ENCODE measurements around the gene CACNA1A.
A peak's percentile ranks its signal among the peaks of the same experiment; 100 is the strongest.
"Not testable (repeated sequence)": the region's sequence is repeated elsewhere in the genome, so short reads cannot be mapped to it uniquely, and the experiment has no call there.

The CACNA1A gene

DNA sequence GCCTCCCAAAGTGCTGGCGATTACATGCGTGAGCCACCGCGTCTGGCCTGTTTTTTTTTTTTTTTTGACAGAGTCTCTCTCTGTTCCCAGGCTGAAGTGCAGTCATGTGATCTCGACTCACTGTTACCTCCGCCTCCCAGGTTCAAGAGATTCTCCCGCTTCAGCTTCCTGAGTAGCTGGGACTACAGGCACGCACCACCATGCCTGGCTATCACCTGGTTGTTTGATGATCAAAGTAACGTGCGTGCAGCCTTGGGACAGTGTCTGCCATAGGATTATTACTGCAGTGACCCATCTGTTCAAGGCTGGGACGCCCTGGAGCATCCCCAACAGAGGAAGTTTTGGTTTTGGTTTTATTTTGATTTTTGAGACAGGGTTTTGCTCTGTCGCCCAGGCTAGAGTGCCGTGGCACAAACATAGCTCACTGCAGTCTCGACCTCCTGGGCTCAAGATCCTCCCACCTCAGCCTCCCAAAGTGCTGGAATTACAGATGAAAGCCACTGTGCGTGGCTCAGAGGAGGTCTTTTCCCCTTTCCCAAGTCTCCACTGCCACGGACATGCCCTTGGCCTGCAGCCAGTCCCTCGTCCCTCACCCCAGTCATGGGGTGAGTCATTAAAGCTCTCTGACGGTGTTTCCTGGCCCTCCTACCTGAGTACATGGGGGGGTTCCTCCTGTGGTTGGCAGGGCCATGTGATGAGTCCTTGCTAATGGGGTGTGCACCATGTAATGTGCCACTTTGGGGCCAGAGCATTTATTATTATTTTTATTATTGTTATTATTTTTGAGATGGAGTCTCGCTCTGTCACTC is 290.5 kb downstream of the CACNA1A start:
- DNase-seq: peak; percentile 66

DNA sequence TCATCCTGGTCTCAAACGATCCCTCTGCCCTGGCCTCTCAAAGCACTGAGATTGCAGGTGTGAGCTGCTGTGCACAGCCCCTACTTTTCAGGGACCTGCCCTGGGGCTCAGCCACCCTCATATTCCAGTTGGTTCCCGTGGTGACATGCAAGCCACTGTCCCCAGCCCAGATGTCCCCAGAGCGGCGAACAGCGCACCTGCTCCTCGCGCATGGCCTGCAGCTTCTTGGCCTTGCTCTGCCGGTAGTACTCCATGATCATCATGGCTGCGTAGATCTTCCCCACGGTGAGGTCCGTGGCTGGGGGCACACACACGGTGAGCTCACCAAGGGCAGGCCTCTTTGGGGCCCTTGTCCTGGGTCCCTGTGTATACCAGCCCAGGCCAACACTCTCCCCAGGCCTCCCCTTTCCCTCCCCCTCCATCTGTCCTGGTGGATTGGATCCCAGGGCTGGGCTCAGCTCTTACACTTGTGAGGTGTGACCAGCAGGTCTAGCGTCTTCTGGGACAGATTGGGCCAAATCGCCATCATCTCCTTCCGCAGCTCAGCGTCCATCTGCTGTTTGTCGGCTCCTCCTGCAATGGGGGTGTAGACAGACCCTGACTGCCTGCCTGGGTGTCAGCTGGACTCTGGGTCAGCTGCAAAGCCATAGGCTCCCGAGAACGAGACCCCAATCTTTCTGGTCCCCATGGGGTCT is 292.1 kb downstream of the CACNA1A start:
- DNase-seq: no peak

DNA sequence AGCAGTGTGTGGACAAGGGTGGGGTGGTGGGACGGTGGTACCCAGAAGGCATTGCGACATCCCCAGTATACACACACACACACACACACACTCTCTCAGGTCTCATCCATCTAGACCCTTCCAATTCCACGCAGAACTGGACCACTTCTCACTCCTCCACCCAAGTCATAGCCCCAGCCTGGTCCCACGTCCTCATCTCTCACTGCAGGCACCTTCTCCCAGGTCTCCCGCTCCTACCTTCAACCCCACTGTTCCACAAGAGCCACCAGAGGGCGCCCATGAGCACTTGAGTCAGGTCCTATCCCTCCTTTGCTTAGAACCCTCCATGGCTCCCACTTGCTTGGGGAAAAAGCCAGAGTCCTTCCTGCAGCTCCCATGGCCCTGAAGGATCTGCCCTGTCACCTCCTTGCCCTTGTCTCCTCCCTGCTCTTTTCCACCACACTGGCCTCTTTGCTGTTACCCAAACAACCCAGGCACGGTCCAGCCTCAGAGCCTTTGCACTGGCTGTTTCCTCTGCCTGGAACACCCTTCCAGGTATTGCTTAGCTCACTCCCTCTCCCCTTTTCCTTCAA is 293.4 kb downstream of the CACNA1A start:
- peak; percentile 91 for DNase-seq

DNA sequence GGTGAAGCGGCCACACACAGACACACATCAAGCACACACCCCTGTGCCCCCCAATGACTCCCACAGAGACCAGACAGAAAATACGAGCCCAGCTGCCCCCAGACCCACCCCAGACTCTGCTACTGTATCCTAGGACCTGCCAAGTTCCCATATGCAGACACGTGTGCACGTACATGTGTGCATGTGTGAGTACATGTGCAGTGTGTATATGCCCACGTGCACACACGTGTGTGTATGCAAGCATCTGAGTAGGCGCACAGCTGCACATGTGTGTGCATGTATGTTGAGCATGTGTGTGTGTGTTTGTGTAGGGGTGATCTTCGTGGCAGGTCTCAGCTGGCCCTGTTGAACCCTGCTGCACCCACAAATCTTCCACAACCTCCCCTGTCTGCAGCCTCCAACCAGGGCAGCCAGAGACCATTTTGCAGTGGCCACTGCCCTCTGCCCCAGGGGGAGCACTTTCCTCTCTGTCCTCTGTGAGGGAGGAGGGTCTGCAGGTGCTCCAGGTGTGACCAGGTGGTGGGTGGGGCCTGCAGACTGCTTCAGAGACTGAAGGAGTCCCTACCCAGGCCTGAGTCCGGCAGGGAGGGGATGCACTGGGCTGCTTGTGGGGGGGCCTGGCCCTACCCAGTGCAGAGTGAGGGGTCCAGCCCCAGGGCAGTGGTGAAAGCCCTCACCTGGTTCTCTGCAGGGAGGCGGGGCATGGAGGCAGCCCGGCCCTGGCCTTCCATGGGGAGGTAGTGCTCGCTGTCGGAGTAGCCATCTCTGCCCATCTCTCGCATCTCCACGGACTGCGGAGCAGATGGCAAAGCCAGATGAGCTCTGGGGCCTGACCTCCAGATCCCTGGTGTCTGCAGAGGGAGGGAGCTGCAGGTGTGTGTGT is 294.6 kb downstream of the CACNA1A start:
- DNase-seq: no peak

DNA sequence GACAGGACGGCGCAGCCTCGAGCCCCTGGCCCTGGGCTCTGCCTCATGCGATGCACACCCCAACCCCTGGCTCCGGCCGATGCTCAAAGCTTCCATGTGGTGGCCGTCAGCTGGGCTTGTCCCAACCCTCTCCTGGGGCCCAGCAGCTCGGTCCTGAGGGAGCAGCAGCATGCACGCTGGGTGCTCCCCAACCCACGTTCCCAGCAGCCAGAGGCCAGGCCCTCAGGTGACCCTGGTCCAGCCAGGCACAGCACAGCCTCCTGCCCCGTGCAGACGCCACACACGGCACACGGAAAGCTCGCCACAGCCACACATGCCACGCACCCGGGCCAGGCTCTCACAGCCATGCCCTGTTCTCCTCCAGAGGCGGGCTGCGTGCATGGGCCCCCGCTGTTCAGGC is 295.3 kb downstream of the CACNA1A start:
- no peak for DNase-seq

DNA sequence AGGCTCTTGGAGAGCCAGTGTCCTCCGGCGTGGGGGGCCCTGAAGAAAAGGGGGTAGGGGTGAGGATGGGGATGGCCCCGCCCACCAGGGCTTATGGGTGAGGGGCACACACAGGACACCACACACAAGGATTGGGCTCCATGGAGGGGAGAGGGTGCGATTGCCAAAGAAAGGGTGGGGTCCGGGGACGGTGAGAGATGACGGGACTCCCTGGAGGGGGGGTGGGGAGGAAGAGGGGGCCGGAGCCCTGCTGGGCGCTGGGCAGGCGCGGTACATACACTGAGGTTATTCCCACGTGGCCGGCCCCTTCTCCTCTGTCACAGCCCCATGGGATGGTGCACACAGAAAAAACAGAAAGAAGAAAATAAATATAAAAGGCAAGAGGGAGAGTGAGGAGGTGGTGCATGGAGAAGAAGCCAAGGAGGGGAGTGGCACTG is 295.9 kb downstream of the CACNA1A start:
- no peak for DNase-seq

DNA sequence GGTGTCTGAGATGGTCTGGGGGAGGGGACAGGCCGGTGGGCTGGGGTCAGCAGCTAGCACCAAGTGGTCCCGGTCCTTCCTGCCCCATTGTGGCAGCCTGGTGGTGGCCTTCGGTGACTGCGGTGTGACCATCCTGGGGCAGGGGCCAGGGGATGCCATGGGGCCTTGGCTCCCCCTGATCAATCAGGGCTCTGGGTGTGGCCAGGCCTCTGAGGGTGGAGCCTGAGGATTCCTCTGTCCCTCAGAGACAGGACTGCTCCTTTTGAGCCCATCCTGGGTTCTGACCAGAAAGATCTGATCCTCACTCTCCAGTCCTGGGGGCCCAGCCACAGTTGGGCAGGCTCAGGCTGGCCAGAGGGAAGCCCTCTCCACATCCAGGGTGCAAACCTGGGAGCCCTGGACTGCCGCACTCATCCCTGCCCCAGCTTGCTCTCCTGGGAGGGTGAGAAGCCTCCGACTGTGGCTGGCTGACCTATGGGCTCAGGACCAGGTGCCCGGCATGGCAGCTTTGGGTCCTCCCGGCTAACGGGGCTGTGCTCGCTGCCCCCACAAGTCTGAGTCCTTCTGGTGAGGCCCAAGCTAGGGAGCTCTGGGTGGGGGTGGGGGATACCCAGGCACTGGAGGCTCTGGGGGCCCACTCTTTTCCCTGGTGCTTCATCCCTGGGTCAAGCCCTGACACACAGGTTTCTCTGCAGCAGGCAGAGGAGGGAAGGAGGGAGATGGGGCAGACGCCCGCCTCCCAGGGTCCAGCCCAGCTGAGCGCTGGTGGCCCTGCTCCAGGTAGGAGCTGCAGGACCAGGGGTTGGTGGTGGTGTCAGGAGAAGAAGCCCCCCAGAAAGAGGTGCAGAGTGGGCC is 296.6 kb downstream of the CACNA1A start:
- no peak for DNase-seq

DNA sequence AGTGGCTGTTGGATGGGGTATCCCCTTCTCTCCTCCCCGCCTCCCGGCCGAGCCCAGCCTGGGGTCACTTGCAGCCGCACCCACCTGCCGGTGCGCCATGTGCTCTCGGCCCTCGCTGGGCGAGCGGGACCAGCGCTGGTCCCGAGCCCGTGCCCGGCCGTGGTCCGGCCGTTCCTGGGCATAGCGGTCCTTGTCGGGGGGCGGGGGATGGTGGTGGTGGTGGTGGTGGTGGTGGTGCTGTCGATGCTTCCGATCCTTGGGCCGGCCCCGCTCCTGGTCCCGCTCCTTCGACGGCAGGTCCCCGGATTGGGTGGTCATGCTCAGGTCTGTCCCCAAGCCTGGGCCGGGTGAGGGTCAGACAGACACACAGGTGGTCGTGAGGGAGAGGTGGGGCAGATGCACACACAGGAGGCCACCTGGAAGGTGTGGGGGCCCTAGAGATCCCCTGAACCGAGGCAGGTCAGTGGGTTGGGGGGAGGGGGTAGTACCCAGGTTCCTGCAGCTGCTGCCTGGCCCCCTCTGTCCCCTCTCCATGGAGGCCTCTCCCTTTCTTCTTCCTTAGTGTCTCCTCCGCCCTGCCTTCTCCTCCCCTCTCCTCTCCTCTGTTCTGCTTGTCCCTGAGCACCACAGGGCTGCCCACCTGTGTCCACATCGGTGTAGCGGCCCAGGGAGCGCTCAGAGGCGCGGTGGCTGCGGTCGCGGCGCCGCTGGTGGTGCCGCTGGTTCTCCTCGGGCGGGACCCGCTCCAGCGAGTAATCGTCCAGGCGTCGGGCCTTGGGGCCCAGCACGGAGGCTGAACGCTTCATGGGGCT is 297.4 kb downstream of the CACNA1A start:
- DNase-seq: no peak

DNA sequence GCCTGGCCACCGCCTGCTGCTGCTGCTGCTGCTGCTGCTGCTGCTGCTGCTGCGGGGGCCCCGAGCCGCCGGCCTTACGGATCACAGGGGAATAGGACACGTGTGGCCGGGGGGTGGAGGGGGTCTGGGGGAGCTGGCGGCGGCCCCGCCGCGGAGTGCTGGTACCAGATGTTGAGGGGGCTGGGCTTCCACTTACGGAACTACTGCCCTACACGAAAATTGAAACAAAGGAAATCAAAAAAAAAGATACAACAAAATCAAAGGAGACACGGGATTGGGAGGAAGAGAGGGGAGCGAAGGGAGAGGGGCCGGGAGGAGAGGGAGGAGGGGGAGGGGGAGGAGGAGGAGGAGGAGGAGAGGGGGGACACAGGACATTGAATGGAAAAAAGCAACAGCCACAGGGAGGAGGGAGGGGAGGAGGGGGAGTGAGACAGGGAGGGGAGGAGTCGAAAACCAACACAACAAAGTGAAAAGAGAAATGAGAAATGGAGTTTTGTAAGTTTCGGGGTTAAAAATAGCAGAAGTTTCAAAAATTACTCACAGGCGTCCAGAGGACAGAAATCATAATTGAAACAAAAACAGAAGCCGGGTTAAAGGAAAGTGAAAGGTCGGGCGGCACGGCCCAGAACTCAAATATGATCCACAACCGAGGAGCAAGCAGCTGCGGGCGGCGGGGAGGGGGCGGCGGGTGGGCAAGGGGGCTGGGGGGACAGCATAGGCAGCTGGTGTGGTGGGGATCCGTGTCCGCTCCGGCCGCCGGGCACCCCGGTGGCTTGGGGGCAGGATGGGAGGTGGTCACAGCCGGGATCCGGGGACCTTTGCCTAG is 298.2 kb downstream of the CACNA1A start:
- DNase-seq: peak; percentile 64

DNA sequence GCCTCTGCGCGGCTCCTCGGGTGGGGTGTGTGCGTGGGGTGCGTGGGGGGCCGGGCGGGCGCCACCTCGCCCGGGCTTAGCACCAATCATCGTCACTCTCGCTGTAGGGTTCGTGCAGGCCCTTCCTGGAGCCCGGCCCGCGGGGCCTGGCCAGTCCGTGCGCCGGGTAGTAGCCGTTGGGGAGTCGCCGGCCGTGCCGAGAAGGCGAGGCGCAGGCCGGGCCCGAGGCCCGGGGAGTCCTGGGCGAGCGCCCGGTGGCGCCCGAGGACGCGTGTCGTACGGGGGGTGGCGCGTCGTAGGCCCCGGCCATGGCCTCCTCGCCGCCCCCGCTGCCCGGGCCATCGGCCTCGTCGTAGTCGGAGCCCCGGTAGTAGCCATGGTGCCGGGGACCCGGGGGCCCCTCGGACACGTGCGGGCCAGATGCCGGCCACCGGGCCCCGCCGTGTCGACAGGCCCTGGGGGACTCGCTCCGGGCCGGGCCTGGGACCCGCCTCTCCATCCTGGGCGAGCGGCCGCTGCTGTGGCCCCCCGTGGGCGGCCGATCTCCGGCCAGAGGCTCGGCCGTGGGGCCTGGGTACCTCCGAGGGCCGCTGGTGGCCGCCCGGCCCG is 298.9 kb downstream of the CACNA1A start:
- DNase-seq: no peak

DNA sequence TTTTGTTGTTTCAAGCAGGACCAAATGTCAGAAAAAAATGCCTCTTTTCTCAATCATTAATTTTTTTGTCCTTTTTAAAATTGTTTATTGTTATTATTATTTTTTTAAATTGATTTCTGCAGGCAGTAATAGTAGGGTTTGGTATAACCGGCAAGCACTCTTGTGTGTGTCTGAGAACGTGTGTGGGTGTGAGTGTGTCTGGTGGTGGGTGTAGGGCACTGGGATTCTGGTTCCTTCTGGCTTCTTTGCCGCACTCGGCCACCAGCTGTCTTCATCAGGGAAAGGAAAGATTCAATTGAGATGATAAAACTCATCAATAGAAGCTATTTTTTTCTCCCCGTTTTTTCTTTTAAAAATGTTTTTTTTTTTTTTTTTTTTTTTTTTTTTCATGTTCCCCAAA is 299.7 kb downstream of the CACNA1A start:
- DNase-seq: no peak

DNA sequence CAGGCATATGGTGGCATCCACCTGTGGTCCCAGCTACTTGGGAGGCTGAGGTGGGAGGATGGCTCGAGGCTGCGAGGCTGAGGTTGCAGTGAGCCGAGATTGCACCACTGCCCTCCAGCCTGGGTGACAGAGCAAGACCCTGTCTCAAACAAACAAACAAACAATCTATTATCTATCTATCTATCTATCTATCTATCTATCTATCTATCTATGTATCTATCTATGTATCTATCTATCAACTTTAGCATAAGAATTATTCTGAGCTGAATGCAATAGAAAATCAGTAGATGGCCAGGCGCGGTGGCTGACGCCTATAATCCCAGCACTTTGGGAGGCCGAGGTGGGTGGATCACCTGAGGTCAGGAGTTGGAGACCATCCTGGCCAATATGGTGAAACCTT is 304.2 kb downstream of the CACNA1A start:
- not testable (repeated sequence) for DNase-seq

DNA sequence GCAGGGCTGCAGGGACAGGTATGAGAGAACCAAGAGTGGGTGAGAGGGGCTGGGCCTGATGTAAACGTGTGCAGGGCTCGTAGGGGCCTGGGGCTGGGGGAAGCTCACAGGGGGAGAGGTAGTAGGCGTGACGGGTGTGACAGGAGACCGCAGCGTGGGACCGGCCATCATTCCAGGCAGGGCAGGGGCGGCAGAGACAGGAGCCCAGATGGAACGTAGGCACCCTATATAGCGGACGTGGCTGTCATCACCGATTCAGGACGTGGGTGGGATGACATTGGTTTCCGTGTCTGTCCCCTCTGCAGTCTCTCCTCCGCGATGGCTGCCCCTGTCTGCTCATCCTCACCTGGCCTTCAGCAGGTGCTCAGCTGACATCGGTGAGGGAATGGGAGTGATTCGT is 307.6 kb downstream of the CACNA1A start:
- no peak for DNase-seq

DNA sequence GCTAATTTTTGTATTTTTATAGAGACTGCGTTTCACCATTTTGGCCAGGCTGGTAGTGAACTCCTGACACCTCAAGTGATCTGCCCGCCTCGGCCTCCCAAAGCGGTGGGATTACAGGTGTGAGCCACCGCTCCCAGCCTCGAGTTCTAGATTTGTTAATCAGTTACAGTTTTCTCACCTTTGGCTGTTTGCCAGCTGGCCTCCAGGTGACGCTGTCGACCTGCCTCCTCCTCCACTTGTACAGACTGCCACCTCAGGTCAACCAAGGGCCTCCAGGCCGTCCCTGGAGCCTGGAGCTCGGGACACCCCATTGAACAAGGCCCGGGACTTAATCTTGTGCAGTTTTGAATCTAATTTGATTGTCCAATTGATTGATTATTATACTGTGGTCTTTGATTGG is 310.6 kb downstream of the CACNA1A start:
- peak; percentile 75 for DNase-seq

DNA sequence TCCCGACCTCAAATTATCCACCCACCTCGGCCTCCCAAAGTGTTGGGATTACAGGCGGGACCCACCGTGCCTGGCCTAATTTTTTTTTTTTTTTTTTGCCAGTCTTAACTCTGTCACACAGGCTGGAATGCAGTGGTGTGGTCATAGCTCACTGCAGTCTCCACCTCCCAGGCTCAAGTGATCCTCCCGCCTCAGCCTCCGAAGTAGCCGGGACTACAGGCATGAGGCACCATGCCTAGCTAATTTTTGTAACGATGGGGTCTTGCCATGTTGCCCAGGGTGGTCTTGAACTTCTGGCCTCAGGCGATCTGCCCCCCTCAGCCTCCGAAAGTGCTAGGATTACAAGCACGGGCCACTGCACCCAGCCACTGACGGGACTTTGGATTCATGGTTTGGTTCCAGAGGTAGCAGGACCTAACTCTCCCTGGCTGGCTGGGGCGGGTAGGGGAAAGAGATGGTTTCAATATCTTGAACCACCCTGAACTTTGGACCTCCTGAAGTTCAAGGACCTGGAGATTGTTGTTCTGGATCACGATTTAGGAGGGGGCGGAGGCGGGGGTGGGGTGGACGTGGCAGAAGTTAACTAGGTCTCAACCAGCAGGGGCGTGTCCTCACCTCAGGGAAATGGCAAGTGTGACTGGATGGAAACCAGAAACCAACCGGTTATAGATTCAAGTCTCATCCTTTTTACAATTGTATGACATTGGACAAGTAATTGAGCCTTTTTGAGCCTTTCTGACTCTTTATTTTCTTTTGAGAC is 315.3 kb downstream of the CACNA1A start:
- DNase-seq: no peak

DNA sequence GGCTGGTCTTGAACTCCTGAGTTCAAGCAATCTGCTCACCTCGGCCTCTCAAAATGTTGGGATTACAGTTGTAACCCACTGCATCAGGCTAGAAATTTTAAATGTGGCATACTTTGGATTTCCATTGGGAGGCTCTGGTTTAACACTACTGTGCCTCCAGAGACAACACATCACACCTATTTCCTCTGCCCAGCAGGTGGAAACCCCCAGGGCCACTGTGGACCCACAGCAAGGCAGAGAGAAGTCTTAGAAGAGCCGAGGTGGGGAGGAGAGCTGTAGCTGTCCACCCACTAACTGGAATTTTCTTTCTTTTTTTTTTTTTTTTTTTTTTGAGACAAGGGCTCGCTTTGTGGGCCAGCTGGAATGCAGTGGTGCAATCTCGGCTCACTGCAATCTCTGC is 316.7 kb downstream of the CACNA1A start:
- no peak for DNase-seq

DNA sequence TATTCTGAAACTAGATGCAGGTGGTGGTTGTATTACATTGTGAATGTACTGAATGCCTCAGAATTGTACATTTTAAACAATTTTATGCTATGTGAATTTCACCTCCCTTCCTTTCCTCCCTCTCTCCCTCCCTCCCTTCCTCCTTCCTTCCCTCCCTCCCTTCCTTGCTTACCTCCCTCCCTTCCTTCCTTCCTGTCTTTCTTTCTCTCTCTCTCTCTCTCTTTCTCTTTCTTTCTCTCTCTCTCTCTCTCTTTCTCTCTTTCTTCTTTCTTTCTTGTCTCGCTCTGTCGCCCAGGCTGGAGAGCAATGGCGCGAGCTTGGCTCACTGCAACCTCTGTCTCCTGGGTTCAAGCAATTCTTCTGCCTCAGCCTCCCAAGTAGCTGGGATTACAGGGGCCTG is 318.9 kb downstream of the CACNA1A start:
- no peak for DNase-seq

DNA sequence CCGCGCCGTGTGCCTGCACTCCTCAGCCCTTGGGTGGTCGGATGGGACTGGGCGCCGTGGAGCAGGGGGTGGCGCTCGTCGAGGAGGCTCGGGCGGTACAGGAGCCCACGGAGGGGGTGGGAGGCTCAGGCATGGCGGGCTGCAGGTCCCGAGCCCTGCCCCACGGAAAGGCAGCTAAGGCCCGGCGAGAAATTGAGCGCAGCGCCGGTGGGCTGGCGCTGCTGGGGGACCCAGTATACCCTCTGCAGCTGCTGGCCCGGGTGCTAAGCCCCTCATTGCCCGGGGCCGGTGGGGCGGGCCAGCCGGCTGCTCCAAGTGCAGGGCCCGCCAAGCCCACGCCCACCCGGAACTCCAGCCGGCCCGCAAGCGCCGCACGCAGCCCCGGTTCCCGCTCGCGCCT is 319.6 kb downstream of the CACNA1A start:
- not testable (repeated sequence) for DNase-seq
